Lower leg skin (tissue), 4 donors: ENCODE results near the gene MYOCOS. TPM values are rescaled to one million over a fixed set of nuclear protein-coding genes. Genes with fewer than 3 reads are reported as not detected.
"Not testable (repeated sequence)": the region's sequence is repeated elsewhere in the genome, so short reads cannot be mapped to it uniquely, and the experiment has no call there.

ENCODE experiments used
- DNase-seq, 2 donors: peaks; one replicate each; pipeline ENCODE4 v3.0.0-alpha.2; 2019; ENCODE audit warnings: low spot score in 2 of 2
- H3K4me3 ChIP-seq: fragments of 200-600 bp; sonication (generic); 2 replicates; pipeline ENCODE4 v1.5.1; 2017; ENCODE audit warnings: mild to moderate bottlenecking, low read depth; ENCODE audit not compliant: poor library complexity, severe bottlenecking
- CTCF ChIP-seq, 3 donors: fragments of 450-650 bp; IDR thresholded peaks; one replicate each; pipeline ENCODE4 v1.5.1; 2016; ENCODE audit warnings: antibody characterized with exemption in 3 of 3, mild to moderate bottlenecking in 3 of 3, moderate library complexity in 2 of 3
- POLR2A ChIP-seq, 2 donors: fragments of 450-650 bp; IDR thresholded peaks; one replicate each; pipeline ENCODE4 v1.6.1; 2016 to 2017; ENCODE audit warnings: antibody characterized with exemption in 2 of 2, mild to moderate bottlenecking in 1 of 2, moderate library complexity in 1 of 2
- WGBS, 2 donors: methylation state at CpG; one replicate each; pipeline ENCODE4 v1.1.5; 2018; 5-methylcytosine and 5-hydroxymethylcytosine counted together
- intact Hi-C: fragments of 100-400 bp; cut with DNase I; formaldehyde crosslinking; loops from one replicate; pipeline ENCODE4 v1.15.0; 2023; ENCODE audit warnings: low total_unique reads
- total RNA-seq, 4 donors: library from RNA; depleted of rRNA; stranded (reverse); fragments of >200 nt; gene quantifications; one replicate each; pipeline ENCODE4 v1.1.0, GENCODE V29; 2016

The MYOCOS gene
- total RNA-seq, 4 donors from 2014 or later: not detected

GRCh38 chr1:171596705-171597104 is 25.3 kb upstream of the MYOCOS start:
- DNase-seq: no peak
- no peak overlapping the region for H3K4me3 ChIP-seq
- no peak for TF ChIP-seq CTCF (IDR thresholded peaks at IDR 0.05)
- TF ChIP-seq POLR2A (IDR thresholded peaks at IDR 0.05): no peak
- intact Hi-C loops: no loop called here
- WGBS, 2 donors: 91 to 93% methylated on average over 2 of the region's 2 CpGs

GRCh38 chr1:171597203-171597602 is 24.8 kb upstream of the MYOCOS start:
- intact Hi-C loops: no loop called here
- no peak for TF ChIP-seq CTCF (IDR thresholded peaks at IDR 0.05)
- TF ChIP-seq POLR2A (IDR thresholded peaks at IDR 0.05): no peak

GRCh38 chr1:171600310-171600709 is 21.7 kb upstream of the MYOCOS start:
- H3K4me3 ChIP-seq, intact Hi-C loops, DNase-seq: not testable (repeated sequence)
- WGBS, 2 donors: 90 to 96% methylated on average over 2 of the region's 2 CpGs

More at GRCh38 chr1:171597203-171597602, 24.8 kb upstream of the MYOCOS start:
- WGBS, 2 donors: 63 to 65% methylated on average over 1 of the region's 1 CpG
- DNase-seq: no peak
- H3K4me3 ChIP-seq: no peak overlapping the region

- 93 to 96% methylated on average over 13 of the region's 13 CpGs for WGBS, 2 donors
- TF ChIP-seq POLR2A (IDR thresholded peaks at IDR 0.05): no peak
- no peak for TF ChIP-seq CTCF (IDR thresholded peaks at IDR 0.05)
- no peak for DNase-seq
- no peak overlapping the region for H3K4me3 ChIP-seq
- intact Hi-C loops: no loop called here
Observed at GRCh38 chr1:171600862-171601261, 21.2 kb upstream of the MYOCOS start.

GRCh38 chr1:171603042-171603441 is 19.0 kb upstream of the MYOCOS start:
- intact Hi-C loops, DNase-seq, H3K4me3 ChIP-seq: not testable (repeated sequence)
- WGBS, 2 donors: 80 to 86% methylated on average over 6 of the region's 6 CpGs

- WGBS, 2 donors: 75 to 83% methylated on average over 10 of the region's 10 CpGs
- H3K4me3 ChIP-seq: no peak overlapping the region
- no peak for DNase-seq
- TF ChIP-seq CTCF (IDR thresholded peaks at IDR 0.05): no peak
- no peak for TF ChIP-seq POLR2A (IDR thresholded peaks at IDR 0.05)
- intact Hi-C loops: no loop called here
Observed at GRCh38 chr1:171606402-171606941, 15.6 kb upstream of the MYOCOS start.

- H3K4me3 ChIP-seq: no peak overlapping the region
- WGBS, 2 donors: 75 to 88% methylated on average over 2 of the region's 2 CpGs
- no peak for TF ChIP-seq CTCF (IDR thresholded peaks at IDR 0.05)
- intact Hi-C loops: no loop called here
- no peak for DNase-seq
Observed at GRCh38 chr1:171610385-171610784, 11.7 kb upstream of the MYOCOS start.
